ENCODE data around the gene MAEA.

DNA sequence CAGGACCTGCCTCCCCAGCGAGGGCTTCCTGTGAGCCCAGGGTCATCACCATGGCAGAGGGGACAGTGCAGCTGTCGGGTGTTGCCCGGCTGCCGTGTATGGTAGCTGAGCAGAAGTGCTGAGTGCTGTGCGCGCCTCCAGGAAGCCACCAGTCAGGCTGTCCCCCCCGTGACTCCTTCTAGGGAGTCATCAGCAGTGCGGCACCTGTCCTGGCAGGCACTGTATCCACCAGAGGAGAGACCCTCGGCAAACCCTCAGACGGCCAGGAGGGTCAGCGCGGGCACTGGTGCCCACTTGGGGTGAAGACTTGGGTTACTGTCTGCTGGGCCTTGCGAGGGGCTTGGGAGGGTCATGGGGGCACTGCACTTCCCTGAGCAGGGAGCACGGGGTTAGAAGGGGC lies 65.7 kb downstream of the MAEA start:
- TF ChIP-seq EP300 (IDR thresholded peaks at IDR 0.05; ENCODE audit: borderline replicate concordance in 1 of 2, low read depth in 2 of 2, low read length in 2 of 2) (no peak), SIN3A (conservative IDR thresholded peaks at IDR 0.05 in 1 of 2, IDR thresholded peaks at IDR 0.05 in 1 of 2; ENCODE audit: low read depth in 1 of 2, low read length in 2 of 2) (no peak), EZH2 (IDR thresholded peaks at IDR 0.05; ENCODE audit: low read depth, low read length, severe bottlenecking) (no peak), RNF2 (IDR thresholded peaks at IDR 0.05; ENCODE audit: borderline replicate concordance, low read depth, low read length, missing control alignments, poor library complexity, severe bottlenecking) (no peak), PHF8 (conservative IDR thresholded peaks at IDR 0.05; ENCODE audit: low read depth, low read length) (no peak)

Measured in H1 (cell line).